ENCODE results near the gene CGB2.
A peak's percentile ranks its signal among the peaks of the same experiment; 100 is the strongest.
"Not testable (repeated sequence)": the region's sequence is repeated elsewhere in the genome, so short reads cannot be mapped to it uniquely, and the experiment has no call there.

The CGB2 gene

DNA sequence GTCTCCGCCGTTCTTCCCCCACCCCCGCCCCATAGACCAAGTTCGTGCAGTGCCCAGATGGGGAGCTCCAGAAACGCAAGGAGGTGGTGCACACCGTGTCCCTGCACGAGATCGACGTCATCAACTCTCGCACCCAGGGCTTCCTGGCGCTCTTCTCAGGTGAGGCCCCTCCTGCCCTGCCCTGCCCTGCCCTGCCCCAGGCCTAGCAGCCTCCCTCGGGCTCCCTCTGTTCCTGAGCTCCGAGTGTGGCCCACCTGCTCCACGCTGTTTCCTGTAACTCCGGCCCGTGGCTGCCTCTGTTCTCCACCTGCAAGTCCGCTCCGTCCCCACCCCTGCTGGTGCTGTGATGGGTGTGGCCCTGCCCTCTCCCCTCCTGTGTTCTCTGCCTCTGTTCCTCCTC is 21.2 kb upstream of the CGB2 start:
- DNase-seq (ENCODE audit: low spot score), result no peak

GRCh38 chr19:49011194-49011593 is 20.5 kb upstream of the CGB2 start:
- no peak for DNase-seq (ENCODE audit: low spot score)

- no peak for DNase-seq (ENCODE audit: low spot score)
Observed at GRCh38 chr19:49014123-49014869, 17.4 kb upstream of the CGB2 start.

GRCh38 chr19:49014870-49015255 is 16.8 kb upstream of the CGB2 start:
- DNase-seq (ENCODE audit: low spot score), result no peak

DNA sequence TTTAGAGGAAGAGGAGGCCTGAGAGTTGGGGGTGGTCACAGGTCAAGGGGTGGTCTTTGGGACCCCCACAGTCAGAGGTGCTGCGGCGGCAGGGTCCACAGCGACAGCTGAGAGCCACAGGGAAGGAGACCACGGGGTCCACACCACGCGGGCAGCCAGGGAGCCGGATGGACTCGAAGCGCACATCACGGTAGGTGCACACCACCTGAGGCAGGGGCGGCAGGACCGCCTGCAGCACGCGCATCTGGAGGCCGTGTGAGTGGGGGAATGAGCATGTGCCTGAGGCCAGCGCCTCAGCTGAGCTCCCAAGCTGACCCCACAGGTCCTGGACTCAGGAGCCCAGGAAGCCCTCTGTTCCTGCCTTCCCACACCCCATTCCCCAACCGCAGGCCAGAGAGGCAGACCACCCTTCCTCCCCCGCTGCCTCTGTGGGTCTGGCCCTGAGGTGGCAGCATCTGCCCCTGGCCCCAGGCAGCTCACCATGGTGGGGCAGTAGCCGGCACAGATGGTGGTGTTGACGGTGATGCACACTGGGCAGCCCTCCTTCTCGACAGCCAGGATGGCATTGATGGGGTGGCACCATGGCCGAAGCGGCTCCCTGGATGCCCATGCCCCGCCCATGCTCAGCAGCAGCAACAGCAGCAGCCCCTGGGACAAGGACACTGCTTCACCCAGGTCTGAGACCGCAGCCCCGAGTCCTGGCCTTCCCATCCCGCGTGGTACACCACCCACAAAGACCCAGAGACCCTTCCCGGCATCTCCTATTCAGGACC is 15.4 kb upstream of the CGB2 start:
- DNase-seq (ENCODE audit: low spot score), result no peak

- no peak for DNase-seq (ENCODE audit: low spot score)
Observed at GRCh38 chr19:49017041-49017665, 14.5 kb upstream of the CGB2 start, which contains the start of gene LHB. Gene LHB, minus strand, starts transcription at chr19:49017091. Its CDS starts 10 bp downstream, at chr19:49017081.

GRCh38 chr19:49017666-49018351 is 13.9 kb upstream of the CGB2 start:
- DNase-seq (ENCODE audit: low spot score), result peak; percentile 43

DNA sequence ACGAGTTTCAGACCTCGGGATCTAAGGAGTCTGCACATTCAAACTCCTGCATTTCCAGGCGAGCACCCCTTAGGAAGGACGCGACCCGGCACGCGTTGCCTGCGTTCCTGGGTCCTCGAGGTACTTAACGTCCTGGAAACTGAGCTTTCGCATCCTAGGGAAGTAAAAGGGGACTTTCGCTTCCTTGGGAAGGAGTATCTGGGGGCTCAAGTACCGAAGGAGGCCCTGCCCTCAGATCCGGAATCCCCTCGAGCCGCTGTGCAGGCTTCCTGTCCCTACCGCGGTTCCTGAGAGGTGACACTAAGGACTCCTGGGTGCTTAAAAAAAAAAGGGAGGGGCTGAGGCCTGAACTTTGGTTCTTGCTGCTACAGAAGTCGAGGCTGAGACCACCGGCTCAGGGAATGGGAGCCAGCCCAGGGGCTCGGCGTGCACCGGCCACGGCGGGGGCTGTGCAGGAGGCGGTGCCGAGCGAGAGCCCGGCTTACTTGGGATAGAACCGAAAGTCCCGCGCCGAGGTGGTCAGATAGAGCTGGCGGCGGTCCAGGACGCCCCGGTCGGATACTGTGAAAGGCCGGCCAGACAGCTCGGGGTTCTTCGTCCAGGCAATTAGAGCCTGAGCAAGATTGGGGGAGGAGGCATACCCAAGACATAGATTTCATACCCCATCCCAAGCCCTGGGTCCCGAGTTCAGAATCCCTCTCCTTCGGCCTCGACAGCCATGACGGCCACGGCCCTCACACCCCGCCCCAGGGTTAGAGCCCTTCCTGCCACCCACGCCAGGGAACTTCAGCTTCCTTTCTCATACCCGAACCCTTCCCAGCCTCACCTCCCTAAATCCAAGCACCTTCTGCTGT is 13.1 kb upstream of the CGB2 start:
- DNase-seq (ENCODE audit: low spot score), result not testable (repeated sequence)

- DNase-seq (ENCODE audit: low spot score), result peak; percentile 28
Observed at GRCh38 chr19:49019242-49019932, 12.3 kb upstream of the CGB2 start.

DNA sequence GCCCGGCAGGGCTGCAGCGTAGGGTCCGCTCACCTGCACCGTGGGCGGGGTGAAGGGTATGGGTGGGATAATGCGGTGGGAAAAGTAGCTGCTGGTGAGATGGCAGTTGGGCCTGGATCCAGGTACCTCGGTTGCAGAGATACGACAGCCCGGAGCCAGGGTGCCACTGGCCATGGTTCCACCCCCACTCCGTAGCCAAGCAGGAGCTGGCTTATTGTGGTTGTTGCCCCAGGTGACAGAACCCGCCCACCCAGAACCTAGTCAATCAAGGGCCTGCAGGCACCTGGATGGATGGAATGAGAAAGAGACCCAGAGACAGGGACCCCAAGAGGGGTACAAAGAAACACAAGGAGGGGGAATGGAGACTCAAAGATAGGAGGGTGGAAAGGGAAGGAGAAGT is 11.3 kb upstream of the CGB2 start:
- DNase-seq (ENCODE audit: low spot score), result no peak

DNA sequence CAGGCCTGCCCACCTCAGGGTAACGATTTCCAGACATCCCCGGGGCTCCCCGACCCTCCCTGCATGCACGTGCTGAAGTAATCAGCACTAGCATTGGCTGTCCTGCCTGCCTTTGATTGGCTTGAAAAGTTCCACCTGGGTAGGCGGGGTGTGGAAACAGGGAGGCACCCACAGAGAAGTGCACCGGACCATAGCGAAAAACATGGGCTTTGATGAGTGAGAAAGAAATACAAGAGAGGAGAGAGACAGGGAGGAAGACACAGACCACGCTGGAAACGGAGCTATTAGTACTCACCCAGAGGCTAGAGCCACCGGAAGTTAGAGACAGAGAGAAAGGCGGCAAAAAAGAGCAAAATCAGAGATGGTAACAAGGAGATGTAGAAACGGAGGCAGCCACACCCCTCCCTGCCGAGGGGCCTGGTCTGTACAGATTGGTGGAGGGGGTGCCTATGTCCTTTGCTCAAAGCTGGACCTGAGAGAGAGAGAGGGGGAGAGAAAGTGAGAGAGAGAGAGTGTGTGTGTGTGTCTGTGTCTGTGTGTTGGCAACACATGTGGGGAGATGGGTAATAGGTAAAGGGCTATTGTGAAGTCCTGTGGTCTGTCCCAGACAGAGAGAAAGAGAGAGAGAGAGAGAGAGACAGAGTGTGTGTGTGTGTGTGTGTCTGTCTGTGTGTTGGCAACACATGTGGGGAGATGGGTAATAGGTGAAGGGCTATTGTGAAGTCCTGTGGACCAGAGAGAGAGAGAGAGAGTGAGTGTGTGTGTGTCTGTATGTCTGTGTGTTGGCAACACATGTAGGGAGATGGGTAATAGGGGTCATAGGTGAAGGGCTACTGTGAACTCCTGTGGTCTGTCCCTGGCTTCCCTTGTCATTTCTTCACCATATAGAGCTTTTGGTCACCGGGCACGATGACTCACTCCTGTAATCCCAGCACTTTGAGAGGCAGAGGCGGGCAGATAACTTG is 10.5 kb upstream of the CGB2 start:
- peak; percentile 22 for DNase-seq (ENCODE audit: low spot score)

DNA sequence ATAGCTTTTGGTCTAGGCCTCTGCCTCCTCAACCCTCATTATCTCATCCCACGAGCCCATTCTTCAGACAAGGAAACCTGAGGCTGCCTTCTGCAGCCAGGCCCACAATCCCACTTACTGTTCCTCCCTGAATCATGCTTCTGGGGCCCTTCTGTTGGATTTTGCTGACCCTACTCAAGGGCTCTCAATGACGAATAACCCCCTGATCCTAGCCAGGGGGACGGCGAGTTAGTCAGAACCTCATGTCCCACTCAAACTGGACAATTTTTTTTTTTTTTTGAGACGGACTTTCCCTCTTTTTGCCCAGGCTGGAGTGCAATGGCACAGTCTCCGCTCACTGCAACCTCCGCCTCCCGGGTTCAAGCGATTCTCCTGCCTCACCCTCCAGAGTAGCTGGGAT is 9.6 kb upstream of the CGB2 start:
- DNase-seq (ENCODE audit: low spot score), result no peak

GRCh38 chr19:49024233-49024632 is 7.5 kb upstream of the CGB2 start, which contains the start of gene CGB3:
Gene CGB3, minus strand, starts transcription at chr19:49024333. Its CDS starts 362 bp downstream, at chr19:49023971.
- DNase-seq (ENCODE audit: low spot score), result not testable (repeated sequence)

- not testable (repeated sequence) for DNase-seq (ENCODE audit: low spot score)
Observed at GRCh38 chr19:49025088-49025487, 6.6 kb upstream of the CGB2 start.

DNA sequence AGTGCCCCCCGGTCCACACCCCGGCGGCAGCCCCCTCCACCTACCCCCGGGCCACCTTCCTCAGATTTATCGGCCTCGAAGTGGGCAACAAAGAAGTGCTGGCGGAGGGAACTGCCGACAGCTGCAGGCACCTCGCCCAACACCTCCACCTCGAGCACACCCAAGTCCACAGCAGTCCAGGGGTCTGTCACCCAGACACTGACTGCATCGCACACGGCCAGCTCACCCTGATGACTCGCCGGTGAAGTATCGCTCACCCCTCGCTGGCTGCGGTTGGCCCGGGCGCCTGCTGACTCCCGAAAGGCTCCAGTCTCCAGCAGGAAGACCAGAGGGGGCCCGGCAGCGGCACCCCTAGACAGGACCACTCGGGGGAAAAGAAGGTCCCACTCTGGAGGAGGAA is 6.1 kb upstream of the CGB2 start:
- not testable (repeated sequence) for DNase-seq (ENCODE audit: low spot score)

DNA sequence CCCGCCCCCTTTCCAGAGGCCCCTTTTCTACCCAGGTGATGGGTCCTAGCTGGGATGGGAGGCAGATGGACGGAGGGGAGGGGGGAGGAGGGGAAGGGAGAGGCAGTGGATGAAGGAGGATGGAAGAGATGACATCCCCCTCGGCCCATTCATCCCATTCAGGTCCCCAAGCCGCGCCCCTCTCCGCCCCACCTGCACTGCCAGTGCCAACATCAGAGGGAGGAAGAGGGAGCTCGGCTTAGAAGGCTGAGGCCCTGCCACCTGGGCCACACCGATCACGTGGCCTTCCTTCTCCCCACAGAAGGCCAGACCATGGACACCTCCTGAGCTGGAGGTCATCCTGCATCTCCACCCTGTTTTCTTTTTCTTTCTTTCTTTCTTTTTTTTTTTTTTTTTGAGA is 3.0 kb upstream of the CGB2 start:
- not testable (repeated sequence) for DNase-seq (ENCODE audit: low spot score)

DNA sequence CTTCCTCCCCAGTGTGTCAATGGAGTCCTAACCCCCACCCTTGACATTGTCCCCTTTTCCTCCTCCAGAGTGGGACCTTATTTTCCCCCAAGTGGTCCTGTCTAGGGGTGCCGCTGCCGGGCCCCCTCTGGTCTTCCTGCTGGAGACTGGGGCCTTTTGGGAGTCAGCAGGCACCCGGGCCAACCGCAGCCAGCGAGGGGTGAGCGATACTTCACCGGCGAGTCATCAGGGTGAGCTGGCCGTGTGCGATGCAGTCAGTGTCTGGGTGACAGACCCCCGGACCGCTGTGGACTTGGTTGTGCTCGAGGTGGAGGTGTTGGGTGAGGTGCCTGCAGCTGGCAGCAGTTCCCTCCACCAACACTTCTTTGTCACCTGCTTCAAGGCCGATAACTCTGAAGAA is 1.9 kb upstream of the CGB2 start:
- not testable (repeated sequence) for DNase-seq (ENCODE audit: low spot score)

DNA sequence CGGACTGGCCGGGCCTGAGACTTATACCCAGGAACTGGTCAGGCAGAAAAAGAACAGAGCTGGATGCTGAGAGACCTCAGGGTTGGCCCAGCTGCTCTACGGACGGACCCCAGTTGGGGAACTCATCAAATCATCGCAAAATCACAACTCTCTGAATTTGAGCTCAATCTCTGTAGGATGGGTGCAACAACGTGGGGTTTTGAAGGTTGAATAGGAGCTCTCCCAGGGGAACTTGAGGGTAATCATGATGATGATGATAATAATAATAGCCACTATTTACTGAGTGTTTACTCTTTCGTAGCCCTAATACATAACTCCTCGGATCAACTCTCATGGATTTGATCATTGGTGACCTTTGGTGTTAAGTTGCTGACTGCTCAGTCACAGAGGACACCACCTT is 1.4 kb upstream of the CGB2 start:
- not testable (repeated sequence) for DNase-seq (ENCODE audit: low spot score)

GRCh38 chr19:49036815-49037214 is 5.1 kb downstream of the CGB2 start, which contains the start of gene CGB1:
Gene CGB1, minus strand, starts transcription at chr19:49036895. Its CDS starts 184 bp downstream, at chr19:49036711.
- not testable (repeated sequence) for DNase-seq (ENCODE audit: low spot score)
